Neuronal stem cell (in vitro differentiated cells): ENCODE data around the gene VPS33B.

Experiments used
- DNase-seq: peaks from one replicate; pipeline ENCODE4 v3.0.0-alpha.2; 2013; ENCODE audit warnings: low spot score
- H2AFZ ChIP-seq: one replicate; pipeline ENCODE4 v1.6.1; 2013; ENCODE audit warnings: mild to moderate bottlenecking, low read length, inconsistent platforms
- H2AK5ac ChIP-seq: 2 replicates; pipeline ENCODE4 v1.6.1; 2013; ENCODE audit warnings: low read depth, mild to moderate bottlenecking, inconsistent platforms, low read length, moderate library complexity, mixed read lengths
- H2BK120ac ChIP-seq: 2 replicates; pipeline ENCODE4 v1.6.1; 2013; ENCODE audit warnings: low read depth, mild to moderate bottlenecking, inconsistent platforms, low read length, moderate library complexity, mixed read lengths
- H2BK12ac ChIP-seq: one replicate; pipeline ENCODE4 v1.6.1; 2013; ENCODE audit warnings: low read length, inconsistent platforms
- H2BK15ac ChIP-seq: 2 replicates; pipeline ENCODE4 v1.6.1; 2013; ENCODE audit warnings: mild to moderate bottlenecking, low read length, inconsistent platforms, mixed read lengths
- H2BK5ac ChIP-seq: one replicate; pipeline ENCODE4 v1.6.1; 2013; ENCODE audit warnings: inconsistent platforms, mild to moderate bottlenecking, low read length, moderate library complexity
- H3K14ac ChIP-seq: one replicate; pipeline ENCODE4 v1.6.1; 2013; ENCODE audit warnings: low read length, inconsistent platforms
- H3K18ac ChIP-seq: 2 replicates; pipeline ENCODE4 v1.6.1; 2013; ENCODE audit warnings: low read length, inconsistent platforms
- H3K23ac ChIP-seq: 2 replicates; pipeline ENCODE4 v1.6.1; 2013; ENCODE audit warnings: low read depth, mild to moderate bottlenecking, mixed read lengths, low read length, inconsistent platforms; ENCODE audit not compliant: poor library complexity
- H3K27ac ChIP-seq: replicated peaks from 3 replicates; pipeline ENCODE4 v1.5.1; 2013; ENCODE audit warnings: low read length, inconsistent platforms
- H3K27me3 ChIP-seq, 3 experiments: 2 replicates each; pipeline ENCODE4 v1.6.1; 2013; ENCODE audit warnings: low read length in 3 of 3, mild to moderate bottlenecking in 2 of 3, inconsistent platforms in 1 of 3, low read depth in 1 of 3, mixed read lengths in 1 of 3, moderate library complexity in 1 of 3; ENCODE audit not compliant: control insufficient read depth in 3 of 3, insufficient read depth in 3 of 3
- H3K36me3 ChIP-seq, 2 donors: replicated peaks in 1 of 2; 2 replicates each; pipeline ENCODE4 v1.6.1; 2013; ENCODE audit warnings: low read length in 2 of 2; ENCODE audit not compliant: control insufficient read depth in 2 of 2, insufficient read depth in 2 of 2
- H3K4ac ChIP-seq: 2 replicates; pipeline ENCODE4 v1.6.1; 2013; ENCODE audit warnings: inconsistent platforms, mild to moderate bottlenecking, low read length, moderate library complexity
- H3K4me1 ChIP-seq, 2 donors: 1 replicate in 1 of 2; 2 replicates in 1 of 2; pipeline ENCODE4 v1.6.1; 2013; ENCODE audit warnings: low read length in 2 of 2, low read depth in 1 of 2; ENCODE audit not compliant: control insufficient read depth in 2 of 2, insufficient read depth in 1 of 2
- H3K4me2 ChIP-seq: one replicate; pipeline ENCODE4 v1.6.1; 2013; ENCODE audit warnings: mild to moderate bottlenecking, low read length, inconsistent platforms; ENCODE audit not compliant: insufficient read depth, poor library complexity, severe bottlenecking
- H3K4me3 ChIP-seq, 2 donors: 2 replicates each; pipeline ENCODE4 v1.5.1; 2013; ENCODE audit warnings: low read length in 2 of 2, mild to moderate bottlenecking in 2 of 2, inconsistent platforms in 1 of 2, moderate library complexity in 1 of 2
- H3K79me1 ChIP-seq: one replicate; pipeline ENCODE4 v1.6.1; 2013; ENCODE audit warnings: low read depth, mild to moderate bottlenecking, inconsistent platforms, low read length, moderate library complexity
- H3K9ac ChIP-seq: one replicate; pipeline ENCODE4 v1.6.1; 2013; ENCODE audit warnings: mild to moderate bottlenecking, low read depth, low read length, inconsistent platforms; ENCODE audit not compliant: poor library complexity
- H3K9me3 ChIP-seq, 2 donors: replicated peaks in 1 of 2; 2 replicates each; pipeline versions ENCODE3 to v1.6.1; 2013; ENCODE audit warnings: low read length in 2 of 2, mild to moderate bottlenecking in 2 of 2, inconsistent platforms in 1 of 2, low read depth in 1 of 2, mixed read lengths in 1 of 2, moderate library complexity in 1 of 2; ENCODE audit not compliant: control insufficient read depth in 2 of 2, insufficient read depth in 1 of 2
- H4K8ac ChIP-seq: one replicate; pipeline ENCODE4 v1.6.1; 2013; ENCODE audit warnings: low read depth, mild to moderate bottlenecking, inconsistent platforms, low read length, moderate library complexity
- H4K91ac ChIP-seq: one replicate; pipeline ENCODE4 v1.6.1; 2013; ENCODE audit warnings: low read length, low read depth, mild to moderate bottlenecking, inconsistent platforms; ENCODE audit not compliant: poor library complexity
- WGBS, 2 donors: extraction: QIAGEN DNeasy Blood & Tissue Kit; methylation state at CpG; one replicate each; pipeline ENCODE4 v1.1.7; 2013; ENCODE audit warnings: missing lambda C conversion rate in 2 of 2, mixed read lengths in 1 of 2; ENCODE audit not compliant: insufficient read length in 2 of 2, insufficient replicate concordance in 1 of 2; ENCODE audit errors: extremely low coverage in 2 of 2; 5-methylcytosine and 5-hydroxymethylcytosine counted together

Gene VPS33B

GRCh38 chr15:90966262-90966661, 56.1 kb downstream of the VPS33B start:
- H2BK12ac ChIP-seq: no peak overlapping the region
- no CpG with 5 or more reads among the region's 9 CpGs for WGBS, 2 donors
- H3K4me3 ChIP-seq: no peak overlapping the region
- H2BK15ac ChIP-seq: no peak overlapping the region
- no peaks in the 10 kb centered on the region for H3K79me1 ChIP-seq
- no peak overlapping the region for H3K18ac ChIP-seq
- no peak for DNase-seq
- no peaks in the 10 kb centered on the region for H3K9me3 ChIP-seq
- no peak overlapping the region for H4K8ac ChIP-seq
- H3K23ac ChIP-seq: no peak overlapping the region
- H3K9ac ChIP-seq: no peak overlapping the region
- H2BK5ac ChIP-seq: no peak overlapping the region
- H4K91ac ChIP-seq: no peak overlapping the region
- no peak overlapping the region for H2AK5ac ChIP-seq
- no peak overlapping the region for H3K14ac ChIP-seq
- peaks cover 48 to 100% of the 10 kb centered on the region in 2 donors for H3K36me3 ChIP-seq
- no peaks in the 10 kb centered on the region for H3K4me1 ChIP-seq
- H2BK120ac ChIP-seq: no peak overlapping the region
- H3K27ac ChIP-seq: no peak overlapping the region
- H3K4ac ChIP-seq: no peak overlapping the region
- no peaks in the 10 kb centered on the region for H3K27me3 ChIP-seq
- H3K4me2 ChIP-seq: no peak overlapping the region
- no peak overlapping the region for H2AFZ ChIP-seq

GRCh38 chr15:90962021-90962420, 60.4 kb downstream of the VPS33B start:
- Histone ChIP-seq H2AFZ (no peak overlapping the region), H3K27ac (no peak overlapping the region), H4K91ac (no peak overlapping the region), H2BK15ac (no peak overlapping the region), H4K8ac (no peak overlapping the region), H3K36me3 (peaks cover 27 to 70% of the 10 kb centered on the region in 2 donors), H3K9ac (no peak overlapping the region), H3K79me1 (peaks cover 6% of the 10 kb centered on the region), H2BK120ac (no peak overlapping the region), H3K4me1 (peaks cover 0 to 7% of the 10 kb centered on the region in 2 donors), H2BK5ac (no peak overlapping the region), H3K23ac (no peak overlapping the region), H2BK12ac (no peak overlapping the region), H3K14ac (no peak overlapping the region), H3K9me3 (no peaks in the 10 kb centered on the region), H3K27me3 (peaks cover 0 to 2% (median 0%) of the 10 kb centered on the region in 3 experiments), H3K4me3 (no peak overlapping the region), H3K4me2 (no peak overlapping the region), H3K4ac (no peak overlapping the region), H2AK5ac (no peak overlapping the region), H3K18ac (no peak overlapping the region)
- no CpG with 5 or more reads among the region's 4 CpGs for WGBS, 2 donors
- no peak for DNase-seq

GRCh38 chr15:90960298-90961091, 61.9 kb downstream of the VPS33B start:
- DNase-seq: no peak
- no peak overlapping the region for H3K9ac ChIP-seq
- no peak overlapping the region for H3K4ac ChIP-seq

GRCh38 chr15:90959894-90960293, 62.5 kb downstream of the VPS33B start:
- no peak for DNase-seq
- H3K9ac ChIP-seq: no peak overlapping the region
- H2AK5ac ChIP-seq: no peak overlapping the region
- no peak overlapping the region for H3K23ac ChIP-seq
- H2BK120ac ChIP-seq: no peak overlapping the region
- H3K79me1 ChIP-seq: peaks cover 8% of the 10 kb centered on the region
- H3K4me1 ChIP-seq: peaks cover 0 to 10% of the 10 kb centered on the region in 2 donors
- H4K8ac ChIP-seq: no peak overlapping the region
- no peak overlapping the region for H3K4me2 ChIP-seq
- H2BK5ac ChIP-seq: no peak overlapping the region
- no peak overlapping the region for H2BK15ac ChIP-seq
- peaks cover 0 to 4% (median 0%) of the 10 kb centered on the region in 3 experiments for H3K27me3 ChIP-seq
- no peak overlapping the region for H2AFZ ChIP-seq
- no peak overlapping the region for H3K18ac ChIP-seq
- H4K91ac ChIP-seq: no peak overlapping the region
- H3K4ac ChIP-seq: no peak overlapping the region
- H3K36me3 ChIP-seq: peaks cover 16 to 49% of the 10 kb centered on the region in 2 donors
- H3K14ac ChIP-seq: no peak overlapping the region
- peak overlapping the region in 1 of 2 donors; percentile 14 for H3K4me3 ChIP-seq
- no peak overlapping the region for H2BK12ac ChIP-seq
- no peaks in the 10 kb centered on the region for H3K9me3 ChIP-seq
- no CpG with 5 or more reads among the region's 5 CpGs for WGBS, 2 donors
- no peak overlapping the region for H3K27ac ChIP-seq

More at GRCh38 chr15:90960298-90961091, 61.9 kb downstream of the VPS33B start:
- H2BK15ac ChIP-seq: no peak overlapping the region
- H2BK120ac ChIP-seq: no peak overlapping the region
- peak overlapping the region; percentile 86 for H3K23ac ChIP-seq
- no peak overlapping the region for H3K27ac ChIP-seq
- peaks cover 0 to 10% of the 10 kb centered on the region in 2 donors for H3K4me1 ChIP-seq
- no peak overlapping the region for H3K4me3 ChIP-seq
- peaks cover 8% of the 10 kb centered on the region for H3K79me1 ChIP-seq
- peaks cover 16 to 55% of the 10 kb centered on the region in 2 donors for H3K36me3 ChIP-seq
- H3K27me3 ChIP-seq: peaks cover 0 to 4% (median 0%) of the 10 kb centered on the region in 3 experiments
- no CpG with 5 or more reads among the region's 20 CpGs for WGBS, 2 donors
- H2BK5ac ChIP-seq: no peak overlapping the region
- H3K14ac ChIP-seq: no peak overlapping the region
- no peak overlapping the region for H2AFZ ChIP-seq
- H3K9me3 ChIP-seq: no peaks in the 10 kb centered on the region
- no peak overlapping the region for H3K18ac ChIP-seq
- no peak overlapping the region for H2BK12ac ChIP-seq
- no peak overlapping the region for H3K4me2 ChIP-seq
- no peak overlapping the region for H4K8ac ChIP-seq
- H2AK5ac ChIP-seq: no peak overlapping the region
- H4K91ac ChIP-seq: no peak overlapping the region
